GM12865 (cell line): ENCODE results near the gene MEGF9.
"Not testable (repeated sequence)": the region's sequence is repeated elsewhere in the genome, so short reads cannot be mapped to it uniquely, and the experiment has no call there.

ENCODE experiments used
- DNase-seq: peaks from one replicate; pipeline ENCODE4 v3.0.0; 2010; ENCODE audit warnings: low read depth
- H3K4me3 ChIP-seq: 2 replicates; pipeline ENCODE4 v1.5.1; 2011; ENCODE audit warnings: mild to moderate bottlenecking, low read depth, low read length, control low read depth
- TF ChIP-seq, protein P1 (sequence below): IDR thresholded peaks from 2 replicates; pipeline ENCODE4 v1.5.1; 2011; ENCODE audit warnings: low read length, control low read depth, low read depth, inconsistent platforms; ENCODE audit not compliant: insufficient read depth; ENCODE audit errors: missing control alignments

MEGF9 gene

GRCh38 chr9:120755810-120756434 is 41.7 kb upstream of the MEGF9 start:
- peak; percentile 69 for DNase-seq
- TF ChIP-seq, protein P1, sequence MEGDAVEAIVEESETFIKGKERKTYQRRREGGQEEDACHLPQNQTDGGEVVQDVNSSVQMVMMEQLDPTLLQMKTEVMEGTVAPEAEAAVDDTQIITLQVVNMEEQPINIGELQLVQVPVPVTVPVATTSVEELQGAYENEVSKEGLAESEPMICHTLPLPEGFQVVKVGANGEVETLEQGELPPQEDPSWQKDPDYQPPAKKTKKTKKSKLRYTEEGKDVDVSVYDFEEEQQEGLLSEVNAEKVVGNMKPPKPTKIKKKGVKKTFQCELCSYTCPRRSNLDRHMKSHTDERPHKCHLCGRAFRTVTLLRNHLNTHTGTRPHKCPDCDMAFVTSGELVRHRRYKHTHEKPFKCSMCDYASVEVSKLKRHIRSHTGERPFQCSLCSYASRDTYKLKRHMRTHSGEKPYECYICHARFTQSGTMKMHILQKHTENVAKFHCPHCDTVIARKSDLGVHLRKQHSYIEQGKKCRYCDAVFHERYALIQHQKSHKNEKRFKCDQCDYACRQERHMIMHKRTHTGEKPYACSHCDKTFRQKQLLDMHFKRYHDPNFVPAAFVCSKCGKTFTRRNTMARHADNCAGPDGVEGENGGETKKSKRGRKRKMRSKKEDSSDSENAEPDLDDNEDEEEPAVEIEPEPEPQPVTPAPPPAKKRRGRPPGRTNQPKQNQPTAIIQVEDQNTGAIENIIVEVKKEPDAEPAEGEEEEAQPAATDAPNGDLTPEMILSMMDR: peak; percentile 80
- no peak overlapping the region for H3K4me3 ChIP-seq

GRCh38 chr9:120755044-120755443 is 40.8 kb upstream of the MEGF9 start:
- H3K4me3 ChIP-seq: no peak overlapping the region
- peak; percentile 21 for DNase-seq
- TF ChIP-seq, protein P1: no peak

GRCh38 chr9:120750421-120750820 is 36.2 kb upstream of the MEGF9 start:
- H3K4me3 ChIP-seq: no peak overlapping the region
- TF ChIP-seq, protein P1: no peak
- no peak for DNase-seq

GRCh38 chr9:120746366-120746765 is 32.1 kb upstream of the MEGF9 start:
- H3K4me3 ChIP-seq, DNase-seq: not testable (repeated sequence)

- no peak for DNase-seq
- TF ChIP-seq, protein P1: no peak
- H3K4me3 ChIP-seq: no peak overlapping the region
Observed at GRCh38 chr9:120745278-120745677, 31.0 kb upstream of the MEGF9 start.

GRCh38 chr9:120742951-120743416 is 28.7 kb upstream of the MEGF9 start:
- TF ChIP-seq, protein P1: peak; percentile 78
- DNase-seq: peak; percentile 61

DNA sequence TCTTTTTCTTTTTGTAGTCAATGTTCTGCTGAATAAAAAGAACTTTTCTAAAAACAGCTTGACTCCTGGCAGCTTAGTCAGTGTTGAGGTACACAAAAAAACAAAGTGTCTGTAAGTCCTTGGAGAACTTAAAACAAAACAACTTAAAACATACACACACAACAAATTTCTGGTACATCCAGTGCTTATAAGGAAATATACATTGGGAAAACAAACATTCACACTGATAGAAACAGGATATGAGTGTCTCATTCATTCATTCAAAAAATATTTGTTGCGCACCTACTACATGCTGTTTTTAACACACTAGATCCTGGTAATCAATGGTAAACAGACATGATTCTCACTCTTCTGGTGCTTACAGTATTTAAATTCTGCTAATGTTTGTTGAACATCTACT is 27.4 kb upstream of the MEGF9 start:
- no peak for DNase-seq
- TF ChIP-seq, protein P1: no peak
- no peak overlapping the region for H3K4me3 ChIP-seq

More at GRCh38 chr9:120742951-120743416, 28.7 kb upstream of the MEGF9 start:
- no peak overlapping the region for H3K4me3 ChIP-seq
